Activated CD4-positive, alpha-beta T cell treated with anti-CD3 and anti-CD28 coated beads for 24 hours (primary cell): ENCODE results near the gene UTP25.

Experiments
- DNase-seq, 2 donors: peaks; one replicate each; pipeline ENCODE4 v3.0.0-alpha.2; 2020; ENCODE audit warnings: low read depth in 2 of 2

UTP25 gene

DNA sequence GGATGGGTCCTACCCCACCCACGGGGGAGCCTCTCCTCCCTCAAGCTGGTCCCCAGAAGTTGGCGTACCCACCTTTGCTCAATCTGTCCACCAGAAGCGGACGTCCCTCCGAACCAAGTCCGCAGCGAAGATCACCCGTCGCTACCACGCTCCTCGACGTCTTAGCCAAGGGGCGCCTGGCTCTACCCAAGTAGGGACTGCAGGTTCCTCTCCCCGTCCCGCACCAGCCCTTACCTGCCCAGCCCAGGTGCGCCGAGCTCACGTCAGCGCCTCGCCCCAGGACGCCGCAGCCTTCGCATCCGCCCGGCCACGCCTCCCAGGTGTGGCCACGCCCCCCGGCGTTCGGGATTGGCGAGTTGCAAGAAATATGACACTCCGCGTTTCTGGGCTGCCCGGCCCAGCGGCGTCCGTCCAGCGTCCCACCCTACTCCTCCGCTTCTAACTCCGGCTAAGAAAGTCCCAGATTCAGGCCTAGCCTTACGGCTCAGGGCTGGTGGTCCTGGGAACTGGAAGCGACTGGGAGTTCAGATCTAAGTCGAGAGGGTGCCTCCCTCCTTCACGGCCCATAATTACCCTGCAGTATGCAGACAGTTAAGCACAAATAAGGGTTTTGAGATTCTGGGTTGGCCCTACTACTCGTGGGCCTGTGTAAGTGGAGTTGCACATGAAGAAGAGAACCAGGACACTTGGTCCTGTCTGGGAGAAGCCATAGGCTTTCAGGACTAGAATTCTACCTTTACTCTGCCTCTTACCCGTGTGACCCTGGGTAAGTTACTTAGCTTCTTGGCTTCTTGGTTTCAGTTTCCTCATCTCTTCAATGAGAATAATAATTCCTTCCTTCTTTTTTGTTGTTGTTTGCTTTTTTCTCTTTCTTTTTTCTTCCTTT is 21.7 kb upstream of the UTP25 start, which contains the start of gene IRF6:
IRF6 (minus strand) TSS at position 268 of the 886 bp plus-strand sequence. CDS start 4,729 bp downstream, outside the sequence.
- peak; percentile 41 to 49 for DNase-seq

DNA sequence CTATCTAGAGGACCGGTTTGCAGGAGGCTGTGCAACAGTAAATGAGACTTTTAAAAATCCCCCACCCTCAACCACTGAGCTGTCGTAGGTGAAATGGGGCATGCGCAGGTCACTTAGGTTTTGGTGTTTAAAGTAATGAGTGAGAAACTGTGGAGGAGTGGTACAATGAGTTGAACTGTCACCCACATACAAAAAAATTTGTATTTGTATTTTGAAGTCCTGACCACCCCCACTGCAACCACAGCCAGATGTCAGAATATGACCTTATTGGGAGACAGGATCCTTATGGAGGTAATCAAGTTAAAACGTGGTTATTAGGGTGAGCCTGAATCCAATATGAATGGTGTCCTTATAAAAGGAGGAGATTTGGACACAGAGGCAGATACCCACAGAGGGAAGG is 20.3 kb upstream of the UTP25 start:
- DNase-seq, result no peak

DNA sequence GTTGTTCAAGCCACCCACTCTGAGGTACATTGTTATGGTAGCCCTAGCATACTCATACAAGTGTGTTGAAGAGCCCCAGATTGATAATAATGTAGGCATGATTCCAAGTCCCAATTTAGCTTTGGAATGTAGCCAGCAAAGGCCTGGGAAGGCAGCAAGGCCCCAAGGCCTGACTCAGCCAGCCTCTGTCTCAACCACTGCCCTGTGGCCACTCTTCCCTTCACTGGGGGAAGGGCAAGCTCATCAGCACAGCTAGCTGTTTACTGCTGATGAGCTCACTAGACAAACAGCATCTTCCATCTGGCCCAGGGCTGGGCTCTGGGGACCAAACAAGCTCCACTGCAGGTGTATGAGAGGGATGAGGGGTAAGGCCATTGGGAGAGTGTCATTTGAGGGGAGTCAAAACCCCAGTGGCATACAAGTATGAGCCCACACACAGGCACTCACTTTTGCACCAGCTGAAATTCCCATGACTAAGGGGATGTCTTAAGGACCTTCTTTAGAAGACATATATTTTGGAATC is 19.7 kb upstream of the UTP25 start:
- no peak for DNase-seq

DNA sequence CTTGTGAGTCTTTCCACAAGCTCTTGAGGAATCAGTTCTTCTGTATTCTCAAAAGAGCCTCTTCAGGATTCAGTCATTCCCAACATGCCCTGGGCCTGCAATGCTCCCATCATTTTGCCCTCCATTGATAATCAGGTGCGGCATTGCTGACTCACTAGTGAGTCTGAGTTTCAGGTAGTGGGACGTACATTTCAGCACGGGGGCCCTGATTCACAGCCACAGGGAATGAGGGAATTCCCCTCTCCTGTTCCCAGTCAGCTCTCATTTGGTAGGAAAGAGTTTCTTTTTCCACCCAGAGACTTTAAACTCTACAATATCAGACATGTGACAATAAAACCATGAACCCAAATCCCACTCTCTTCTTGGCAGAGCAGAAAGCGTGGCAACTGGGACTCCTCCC is 18.2 kb upstream of the UTP25 start:
- no peak for DNase-seq

DNA sequence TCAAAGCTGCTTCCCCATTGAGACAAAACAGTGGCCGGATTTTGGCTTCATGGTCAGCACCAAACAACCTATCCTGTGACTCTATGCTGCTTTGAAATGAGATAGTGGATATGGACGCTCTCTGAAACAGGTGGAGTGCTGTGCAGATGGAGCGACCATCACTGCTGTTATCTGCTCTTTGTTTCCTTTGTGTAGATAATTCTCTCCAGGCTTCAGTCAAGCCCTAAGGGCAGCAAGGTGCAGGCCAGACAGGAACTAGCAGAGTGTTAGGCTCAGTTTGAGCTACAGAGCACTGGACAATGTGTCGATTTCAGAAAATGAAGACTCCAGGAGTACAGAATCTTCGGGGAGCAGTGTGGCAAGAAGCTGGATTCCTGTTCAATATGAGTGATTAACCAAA is 17.0 kb upstream of the UTP25 start:
- no peak for DNase-seq

DNA sequence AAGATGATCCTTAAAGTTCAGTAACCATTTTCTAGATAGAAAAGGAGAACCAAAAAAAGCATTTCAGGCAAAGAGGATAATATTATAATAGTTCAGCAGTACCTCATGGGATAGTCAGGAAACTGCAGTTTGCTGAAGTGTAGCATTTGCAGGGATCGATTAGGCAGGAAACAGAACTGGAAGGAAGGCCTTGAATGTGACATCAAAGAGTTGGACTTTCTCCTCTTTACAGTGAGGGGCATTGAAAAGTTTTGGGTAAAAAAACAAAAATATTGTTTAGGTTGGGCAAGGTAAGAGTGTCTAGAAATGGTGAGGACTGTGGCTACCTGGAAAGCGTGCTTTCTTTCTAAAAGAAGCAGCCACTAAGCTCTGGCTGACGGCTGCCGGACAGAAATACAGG is 13.9 kb upstream of the UTP25 start:
- DNase-seq, result no peak

DNA sequence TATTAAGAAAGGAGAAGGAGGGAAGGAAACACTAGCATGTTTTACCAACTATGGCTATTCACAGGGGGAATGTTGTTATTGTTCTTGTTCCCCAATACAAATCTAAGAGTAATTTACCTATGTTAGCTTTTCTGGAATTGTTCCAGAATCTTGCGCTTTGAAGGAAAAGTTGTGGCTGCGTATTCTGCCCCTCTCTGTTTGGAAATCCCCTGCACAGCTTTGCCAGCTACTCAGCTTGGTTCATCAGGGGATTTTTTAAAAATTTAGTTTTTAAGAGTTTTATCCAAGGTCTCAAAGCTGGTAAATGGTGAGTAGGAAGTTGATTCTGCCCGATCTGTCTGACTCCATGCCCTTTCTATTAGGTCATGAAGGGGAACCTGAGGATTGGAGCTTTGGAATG is 12.3 kb upstream of the UTP25 start:
- no peak for DNase-seq

DNA sequence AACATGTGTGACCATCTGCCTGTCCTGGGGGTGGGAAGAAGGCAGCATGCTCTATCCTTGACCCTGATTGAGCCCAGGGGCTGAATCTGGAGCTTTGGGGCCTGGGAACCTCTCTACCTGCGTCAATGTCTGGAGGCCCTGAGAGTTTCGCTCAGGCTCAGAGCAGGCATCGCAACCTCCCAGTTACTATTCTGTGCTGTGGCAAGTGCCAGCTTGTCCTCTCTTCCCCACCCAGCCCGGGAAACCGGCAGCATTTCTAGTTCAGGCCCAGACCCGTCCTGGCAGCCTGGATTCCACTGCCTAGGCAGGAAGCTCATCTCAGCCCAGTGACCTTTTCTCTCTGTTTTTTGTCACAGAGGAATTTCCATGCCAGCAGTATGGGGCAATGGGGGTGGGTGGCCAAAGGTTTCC is 11.8 kb upstream of the UTP25 start:
- no peak for DNase-seq

DNA sequence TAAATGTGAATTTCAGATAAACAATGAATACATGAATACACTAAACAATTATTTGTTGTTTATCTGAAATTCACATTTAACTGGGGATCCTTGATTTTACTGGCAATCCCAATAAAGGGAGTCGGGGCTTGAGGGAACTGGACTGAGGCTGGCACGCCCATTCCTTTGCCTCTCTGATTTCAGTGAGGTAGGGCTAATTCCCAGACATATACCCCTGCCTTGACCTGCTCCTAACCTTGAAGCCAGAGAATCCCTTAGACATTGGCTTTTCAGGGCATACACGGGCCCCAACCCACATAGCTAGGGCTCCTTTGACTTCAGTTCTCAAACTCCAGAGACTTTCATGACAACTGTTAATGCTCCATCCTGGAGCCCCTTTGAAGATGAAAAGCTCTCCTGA is 10.8 kb upstream of the UTP25 start:
- no peak for DNase-seq

DNA sequence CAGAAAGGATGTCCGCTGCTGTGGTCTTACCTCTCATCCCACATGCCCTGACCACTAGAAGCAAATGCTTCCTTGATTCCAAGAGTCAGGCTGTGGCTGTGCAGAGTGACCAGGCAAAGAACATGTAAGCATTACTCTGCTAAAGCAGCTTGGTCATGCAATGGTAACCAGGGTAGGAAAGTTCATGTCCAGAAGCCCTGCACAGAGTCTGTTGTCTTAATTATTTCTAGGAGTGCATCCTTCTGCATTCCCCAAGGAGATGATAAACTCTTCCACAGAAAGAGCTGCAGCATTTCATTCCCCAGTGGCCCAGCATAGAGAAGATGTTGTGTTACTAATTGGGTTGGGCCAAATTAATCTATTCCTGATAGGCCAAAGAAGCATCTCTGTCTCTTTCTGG is 10.1 kb upstream of the UTP25 start:
- DNase-seq, result no peak

DNA sequence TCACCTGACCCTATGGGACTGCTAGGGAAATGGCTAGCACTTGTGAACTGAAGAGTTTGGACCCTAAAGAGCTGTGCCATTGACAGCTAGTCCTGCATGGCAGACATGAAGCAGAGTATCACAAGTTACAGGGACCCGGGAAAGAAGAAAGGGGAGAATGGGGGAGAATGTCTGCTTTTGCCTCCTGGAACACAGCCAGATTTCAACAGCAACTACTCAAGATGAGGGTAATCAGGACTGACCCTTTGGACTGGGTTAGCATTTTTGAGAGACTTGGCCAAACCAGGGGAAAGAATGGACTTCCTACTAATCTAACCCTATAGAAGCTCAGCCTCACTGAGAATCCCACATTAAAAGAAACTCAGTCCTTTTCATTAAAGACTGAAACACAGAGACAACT is 8.7 kb upstream of the UTP25 start:
- no peak for DNase-seq

DNA sequence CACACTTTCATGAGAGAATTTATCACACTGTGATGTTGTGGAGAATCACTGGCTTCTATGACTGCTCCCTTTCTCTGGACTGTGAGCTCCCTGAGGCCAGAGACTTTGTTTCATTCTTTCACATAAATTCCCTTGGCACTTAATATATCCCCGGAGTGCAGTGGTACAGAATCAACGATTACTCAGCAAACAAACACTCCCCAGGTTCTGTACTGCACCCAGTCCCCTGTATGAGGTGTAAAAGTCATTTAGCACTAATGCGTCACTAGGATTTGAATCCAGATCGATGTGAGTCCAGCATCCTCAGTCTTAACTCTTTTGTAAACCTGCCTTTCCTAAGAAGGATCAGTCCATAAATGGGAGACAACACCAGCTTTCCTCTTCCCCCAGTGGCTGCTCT is 6.8 kb upstream of the UTP25 start:
- DNase-seq, result no peak

DNA sequence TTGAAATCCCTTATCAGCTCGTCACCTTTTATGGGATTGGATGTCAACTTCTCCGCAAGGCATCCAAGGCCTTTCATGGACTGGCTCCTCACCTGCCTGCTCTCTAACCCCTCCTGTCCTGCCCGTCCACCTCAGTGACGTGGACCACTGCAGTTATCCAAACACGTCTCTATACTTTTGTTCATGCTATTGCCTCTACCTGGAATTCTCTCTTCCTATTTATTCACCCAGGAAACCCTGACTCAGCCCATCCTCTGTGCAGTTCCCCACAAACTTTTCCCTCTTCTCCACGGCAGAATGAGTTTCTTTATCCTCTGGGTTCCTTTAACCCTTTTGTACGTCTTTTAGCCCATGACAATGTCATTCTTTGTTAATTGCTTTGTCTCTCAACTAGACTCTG is 5.1 kb upstream of the UTP25 start:
- DNase-seq, result no peak

DNA sequence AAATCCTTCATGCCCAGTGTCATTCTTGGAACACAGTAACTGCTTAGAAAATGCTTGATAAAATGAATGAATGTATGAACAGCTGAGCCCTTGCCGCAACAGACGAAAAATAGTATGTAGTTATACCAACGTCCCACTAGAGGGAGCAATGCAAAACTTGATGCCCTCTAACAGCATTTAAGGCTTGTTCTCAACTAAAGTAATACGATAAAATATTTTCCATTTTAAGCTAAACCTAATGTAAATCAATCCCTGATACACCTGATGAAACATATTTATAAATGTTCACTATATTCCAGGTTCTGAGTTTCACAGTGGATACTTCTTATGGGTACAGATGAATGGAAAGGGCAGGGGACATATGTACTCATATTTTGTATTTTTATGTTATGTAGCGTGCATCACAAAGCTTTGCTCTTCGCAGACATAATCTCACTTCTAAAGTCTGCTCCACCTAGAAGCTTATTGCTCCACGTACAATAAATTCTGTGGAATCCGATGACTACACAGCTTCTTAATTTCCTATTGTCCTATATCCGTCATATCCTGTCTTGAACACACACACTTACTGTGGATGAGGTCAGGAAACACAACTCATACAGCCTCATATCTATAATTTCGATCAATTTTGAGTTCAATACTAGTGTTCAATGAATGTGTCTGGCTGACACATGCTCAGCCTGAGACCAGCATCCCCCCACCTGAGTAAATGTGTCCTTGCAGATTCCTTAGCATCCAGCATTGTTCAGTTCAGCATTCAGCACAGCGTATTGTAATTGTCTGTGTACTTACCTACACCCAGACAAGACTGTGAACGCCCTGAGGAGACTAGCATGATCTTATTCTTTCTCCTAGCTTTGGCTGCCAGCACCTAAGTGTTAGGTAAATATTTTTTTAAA is 4.4 kb upstream of the UTP25 start:
- no peak for DNase-seq

DNA sequence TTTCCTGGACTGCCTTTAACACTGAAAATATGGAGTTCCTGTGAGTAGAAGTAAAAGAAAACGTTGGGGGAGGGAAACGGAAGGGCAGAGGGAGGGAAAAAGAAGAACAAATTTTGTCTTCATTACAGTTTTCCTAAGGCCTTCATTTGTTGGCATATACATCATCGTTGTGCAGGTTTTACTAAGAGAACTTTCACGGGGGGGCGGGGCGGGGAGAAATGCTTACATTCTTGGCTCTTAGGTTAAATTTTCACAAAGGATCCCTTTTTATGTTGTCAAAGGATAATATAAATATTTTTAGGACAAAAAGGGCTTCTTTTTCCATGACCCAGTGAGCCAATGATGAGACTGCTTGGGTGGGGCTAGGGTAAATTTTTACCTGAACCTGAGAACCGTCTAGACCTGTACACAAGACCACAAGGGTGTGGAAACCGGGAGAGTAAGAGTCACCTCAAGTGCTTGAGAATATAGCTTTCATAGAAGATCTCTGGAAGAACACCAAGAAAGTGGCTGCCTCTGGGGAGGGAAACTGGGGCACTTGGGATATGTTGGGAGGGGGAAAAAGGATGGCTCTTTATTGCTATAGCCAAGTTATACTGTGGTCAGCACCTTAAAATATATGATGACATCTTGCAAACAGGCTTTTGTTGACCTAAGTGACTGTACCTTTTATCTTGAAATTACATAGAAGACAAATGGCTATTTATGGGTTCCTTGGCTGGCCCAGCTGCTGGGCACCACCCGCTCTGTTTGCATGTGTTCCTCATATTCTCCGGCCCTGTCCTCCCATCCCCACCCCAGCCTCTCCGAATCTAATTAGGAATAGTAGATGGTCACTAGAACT is 2.0 kb upstream of the UTP25 start:
- DNase-seq, result no peak

DNA sequence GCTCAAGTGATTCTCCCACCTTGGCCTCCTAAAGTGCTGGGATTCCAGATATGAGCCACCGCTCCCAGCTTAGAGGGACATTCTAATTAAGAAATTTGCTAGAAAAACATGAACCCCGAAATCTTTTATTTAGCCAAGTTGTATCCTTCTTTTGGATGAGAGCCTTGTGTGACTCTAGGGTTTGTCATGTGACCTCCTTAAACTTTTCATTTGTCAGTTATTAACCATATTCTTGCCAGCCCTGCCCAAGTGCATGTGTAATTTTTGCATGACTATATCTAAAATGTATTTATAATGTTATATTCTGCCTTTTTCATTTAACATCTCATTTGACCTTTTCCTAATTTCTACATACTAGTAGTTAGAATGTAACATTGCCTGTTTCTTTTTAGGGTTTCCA is 1.9 kb downstream of the UTP25 start:
- no peak for DNase-seq

DNA sequence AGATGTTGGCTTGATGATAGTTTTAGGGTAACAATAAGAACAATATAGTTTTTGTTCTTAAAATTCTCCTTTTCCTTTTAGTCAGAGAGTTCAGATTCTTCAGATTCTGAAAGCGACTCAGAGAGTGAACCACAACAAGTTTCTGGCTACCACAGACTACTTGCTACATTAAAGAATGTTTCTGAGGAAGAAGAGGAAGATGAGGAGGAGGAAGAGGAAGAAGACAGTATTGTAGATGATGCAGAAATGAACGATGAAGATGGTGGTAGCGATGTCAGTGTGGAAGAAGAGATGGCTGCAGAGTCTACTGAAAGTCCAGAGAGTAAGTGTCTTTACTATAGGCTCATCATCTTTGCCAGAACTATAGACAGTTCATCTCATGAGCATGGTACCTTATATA is 3.0 kb downstream of the UTP25 start:
- no peak for DNase-seq

DNA sequence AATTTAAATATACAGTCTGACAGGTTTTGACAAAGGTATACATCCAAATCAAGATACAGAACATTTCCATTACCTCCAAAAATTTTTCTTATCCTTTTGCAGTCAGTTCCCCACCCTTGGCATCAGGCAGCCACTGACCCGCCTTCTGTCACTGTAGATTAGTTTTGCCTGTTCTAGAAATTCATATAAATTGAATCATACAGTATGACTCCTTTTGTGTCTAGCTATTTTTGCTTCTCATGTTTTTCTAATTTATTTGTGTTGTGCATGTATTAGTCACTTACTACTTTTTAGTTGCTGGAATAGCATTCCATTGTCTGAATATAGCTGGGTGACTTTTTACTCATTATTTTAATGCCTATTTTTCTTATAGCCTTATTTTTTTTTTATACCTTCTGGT is 3.8 kb downstream of the UTP25 start:
- no peak for DNase-seq

DNA sequence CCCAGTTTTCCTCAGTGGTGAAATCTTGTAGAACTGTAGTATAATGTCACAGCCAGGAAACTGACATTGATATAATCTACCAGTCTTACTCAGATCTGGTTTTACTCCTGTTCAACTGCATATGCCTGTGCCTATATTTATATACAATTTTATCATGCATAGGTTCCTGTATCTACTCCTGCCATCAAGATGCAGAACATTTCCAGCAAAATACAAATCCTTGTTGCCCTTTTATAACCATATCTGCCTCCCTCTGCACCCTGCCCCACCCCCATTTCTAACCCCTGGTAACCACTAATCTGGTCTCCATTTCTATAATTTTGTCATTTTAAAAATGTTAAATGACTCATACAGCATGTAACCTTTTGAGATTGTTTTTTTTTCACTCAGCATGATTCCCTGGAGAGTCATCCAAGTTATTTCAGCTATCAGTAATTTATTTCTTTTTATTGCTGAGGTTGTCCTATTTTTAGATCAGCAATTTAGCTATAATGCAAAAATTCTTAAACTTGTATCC is 8.1 kb downstream of the UTP25 start:
- peak in 1 of 2 donors; percentile 19 for DNase-seq

DNA sequence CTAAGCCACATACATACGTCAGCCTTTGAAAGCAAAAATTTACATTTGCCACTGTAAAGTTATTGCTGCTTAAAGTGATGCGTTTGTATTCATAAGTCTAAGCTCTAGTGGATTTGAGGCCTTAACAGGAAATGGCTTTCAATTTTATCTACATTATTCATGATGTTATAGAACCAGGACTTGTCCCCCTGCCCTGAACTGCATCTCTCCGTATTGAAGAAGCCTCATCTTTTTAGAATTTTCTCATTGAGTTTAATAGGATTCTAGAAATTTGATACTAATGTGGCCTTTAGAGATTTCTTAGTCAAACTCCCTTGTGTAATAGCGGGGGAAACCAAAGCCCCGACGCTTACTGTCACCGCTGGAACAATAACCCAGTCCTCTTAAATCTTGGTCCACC is 9.9 kb downstream of the UTP25 start:
- DNase-seq, result no peak

DNA sequence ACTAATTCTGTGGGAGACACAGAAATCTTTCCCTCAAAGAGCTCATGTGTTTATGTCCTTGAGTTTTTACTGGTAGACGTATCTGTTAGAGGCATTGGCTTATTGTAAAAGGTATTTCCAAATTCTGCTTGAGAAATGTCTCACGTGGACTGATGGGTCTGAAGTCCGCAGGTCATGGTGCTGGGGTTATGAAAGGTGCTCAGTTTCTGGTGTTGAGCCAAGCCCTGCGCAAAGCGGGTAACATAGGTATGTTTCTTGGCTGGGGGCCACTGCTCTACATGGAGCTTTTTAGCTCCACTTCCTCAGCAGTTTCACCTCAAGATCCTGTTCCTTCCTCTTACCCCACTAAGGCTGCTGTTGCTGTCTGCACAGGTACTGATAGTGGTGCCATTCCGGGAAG is 10.8 kb downstream of the UTP25 start:
- no peak for DNase-seq
